A549 (cell line): ENCODE data around the gene KRTAP4-2. TPM values are rescaled to one million over a fixed set of nuclear protein-coding genes. Genes with fewer than 3 reads are reported as not detected.

Experiments used
- ATOH8 ChIP-seq: fragments of 250-450 bp; sonication (Bioruptor Pico); IDR thresholded peaks from 2 replicates; pipeline ENCODE4 v1.5.0; 2020; ENCODE audit warnings: low read depth, mild to moderate bottlenecking, moderate library complexity
- BCL3 ChIP-seq: fragments of >200 bp; sonication (Bioruptor Twin); formaldehyde crosslinking; IDR thresholded peaks from 3 replicates; pipeline ENCODE4 v1.6.1; 2016
- CBX8 ChIP-seq: fragments of 200-600 bp; sonication (generic); IDR thresholded peaks from 2 replicates; pipeline ENCODE4 v1.6.1; 2016
- CEBPB ChIP-seq, 2 experiments: fragments of >200 bp in 1 of 2; sonication (Bioruptor Twin) in 1 of 2; formaldehyde crosslinking in 1 of 2; IDR thresholded peaks; 2 replicates each; pipeline ENCODE4 v1.6.1; 2012 to 2016
- EHMT2 ChIP-seq: fragments of 200-600 bp; sonication (generic); IDR thresholded peaks from 2 replicates; pipeline ENCODE4 v1.6.1; 2016; ENCODE audit warnings: antibody characterized with exemption, low read depth, mild to moderate bottlenecking, moderate library complexity
- ELK1 ChIP-seq: fragments of 150-350 bp; IDR thresholded peaks from 2 replicates; pipeline ENCODE4 v1.6.1; 2014; ENCODE audit warnings: low read depth, mild to moderate bottlenecking, low read length
- EP300 ChIP-seq, 2 experiments: fragments of >200 bp; sonication (Bioruptor Twin); formaldehyde crosslinking; IDR thresholded peaks; 2 replicates in 1 of 2; 3 replicates in 1 of 2; pipeline ENCODE4 v1.6.1; 2016 to 2017
- HDAC2 ChIP-seq: fragments of 200-600 bp; sonication (generic); IDR thresholded peaks from 2 replicates; pipeline ENCODE4 v1.6.1; 2016
- HES2 ChIP-seq: fragments of >200 bp; sonication (Bioruptor Twin); formaldehyde crosslinking; IDR thresholded peaks from 2 replicates; pipeline ENCODE4 v1.6.1; 2016
- HEYL ChIP-seq: fragments of 250-450 bp; sonication (Bioruptor Pico); IDR thresholded peaks from 2 replicates; pipeline ENCODE4 v1.8.0; 2021; ENCODE audit warnings: mild to moderate bottlenecking, moderate library complexity
- HMGXB4 ChIP-seq: fragments of 250-450 bp; sonication (Bioruptor Pico); IDR thresholded peaks from 2 replicates; pipeline ENCODE4 v1.5.0; 2021; ENCODE audit warnings: mild to moderate bottlenecking, moderate library complexity, borderline replicate concordance
- HOXA7 ChIP-seq: fragments of 250-450 bp; sonication (Bioruptor Pico); IDR thresholded peaks from 2 replicates; pipeline ENCODE4 v1.5.0; 2020; ENCODE audit warnings: mild to moderate bottlenecking, moderate library complexity
- KDM5A ChIP-seq: fragments of 200-600 bp; sonication (generic); IDR thresholded peaks from 2 replicates; pipeline ENCODE4 v1.6.1; 2016; ENCODE audit warnings: antibody characterized with exemption, mild to moderate bottlenecking
- MAX ChIP-seq: IDR thresholded peaks from 2 replicates; pipeline ENCODE4 v1.6.1; 2012
- MAZ ChIP-seq: fragments of 150-350 bp; IDR thresholded peaks from 2 replicates; pipeline ENCODE4 v1.6.1; 2014; ENCODE audit warnings: antibody characterized with exemption, low read depth, low read length, borderline replicate concordance
- NFE2L2 ChIP-seq: fragments of 150-350 bp; conservative IDR thresholded peaks from 2 replicates; pipeline ENCODE4 v1.6.1; 2014; ENCODE audit warnings: low read length
- PBX3 ChIP-seq: IDR thresholded peaks from 2 replicates; pipeline ENCODE4 v1.6.1; 2012
- PHF8 ChIP-seq: fragments of 200-600 bp; sonication (generic); IDR thresholded peaks from 2 replicates; pipeline ENCODE4 v1.6.1; 2016; ENCODE audit warnings: low read depth, mild to moderate bottlenecking, antibody characterized with exemption, moderate library complexity, borderline replicate concordance
- POLR2A ChIP-seq: IDR thresholded peaks from 2 replicates; pipeline ENCODE4 v1.6.1; 2012; ENCODE audit warnings: mild to moderate bottlenecking, low read length
- REST ChIP-seq: fragments of 200-600 bp; sonication (generic); IDR thresholded peaks from 2 replicates; pipeline ENCODE4 v1.6.1; 2016; ENCODE audit warnings: antibody characterized with exemption, mild to moderate bottlenecking, moderate library complexity
- SREBF2 ChIP-seq: fragments of 450-650 bp; IDR thresholded peaks from 2 replicates; pipeline ENCODE4 v1.6.1; 2014; ENCODE audit warnings: mild to moderate bottlenecking, moderate library complexity
- TP53 ChIP-seq: fragments of 250-450 bp; sonication (Bioruptor Pico); IDR thresholded peaks from 2 replicates; pipeline ENCODE4 v1.5.0; 2021; ENCODE audit warnings: mild to moderate bottlenecking, moderate library complexity
- USF2 ChIP-seq: fragments of 450-650 bp; IDR thresholded peaks from 2 replicates; pipeline ENCODE4 v1.6.1; 2014; ENCODE audit warnings: antibody characterized with exemption
- ZC3H11A ChIP-seq: fragments of 450-650 bp; IDR thresholded peaks from 2 replicates; pipeline ENCODE4 v1.6.1; 2014; ENCODE audit warnings: antibody characterized with exemption, mild to moderate bottlenecking
- ZNF302 ChIP-seq: fragments of 250-450 bp; sonication (Bioruptor Pico); IDR thresholded peaks from 2 replicates; pipeline ENCODE4 v1.9.0; 2021; ENCODE audit warnings: inconsistent platforms, mild to moderate bottlenecking, moderate library complexity
- ZSCAN20 ChIP-seq: fragments of 250-450 bp; sonication (Bioruptor Pico); IDR thresholded peaks from 2 replicates; pipeline ENCODE4 v1.8.0; 2022; ENCODE audit warnings: mild to moderate bottlenecking, moderate library complexity
- polyA plus RNA-seq, 4 experiments: library from polyadenylated mRNA; depleted of rRNA in 3 of 4; stranded (reverse); fragments of >200 nt; fragmentation: RNase III in 1 of 4; extraction: RNeasy Plus Mini Kit Qiagen cat#74134 plus additional on column Dnase treatment in 1 of 4; gene quantifications; 2 replicates in 3 of 4; 3 replicates in 1 of 4; pipeline ENCODE4 v1.2.3, GENCODE V29; 2011 to 2017

Gene KRTAP4-2
- polyA plus RNA-seq, 2 of the 4 experiments (the other 2 are of a cell fraction), result not detected

- TF ChIP-seq ATOH8 (CRISPR knock-in tag) (0 out of 2 replicates have a peak, but pooled peaks have one; percentile 30), EP300 (IDR thresholded peaks at IDR 0.05) (peak; percentile 27 to 60; a peak in 2 of 5 replicates), CEBPB (IDR thresholded peaks at IDR 0.05) (peak in 1 of 2 experiments; percentile 10; a peak in 1 of 4 replicates), HOXA7 (no peak), HEYL (no peak), ZNF302 (0 out of 2 replicates have a peak, but pooled peaks have one; percentile 31), ZC3H11A (no peak), BCL3 (no peak), HMGXB4 (CRISPR knock-in tag) (no peak), NFE2L2 (peak; percentile 86), PBX3 (no peak), HES2 (no peak), KDM5A (no peak), CBX8 (no peak), MAZ (no peak), ZSCAN20 (no peak), SREBF2 (no peak), TP53 (CRISPR knock-in tag) (no peak), HDAC2 (no peak), MAX (0 out of 2 replicates have a peak, but pooled peaks have one; percentile 20), REST (no peak), POLR2A (no peak), USF2 (no peak), EHMT2 (no peak), ELK1 (no peak), PHF8 (no peak)
These were observed 33.9 kb upstream of the KRTAP4-2 start (continued) for GRCh38 chr17:41211845-41212466.
